NB4 (cell line): ENCODE data around the gene CRYGD.

Experiments
- DNase-seq: peaks from one replicate; pipeline ENCODE4 v3.0.0; 2010; ENCODE audit warnings: low read depth
- H3K4me3 ChIP-seq: one replicate; pipeline ENCODE4 v1.5.1; 2011; ENCODE audit warnings: mild to moderate bottlenecking, low read depth, low read length, moderate library complexity
- CTCF ChIP-seq: IDR thresholded peaks from one replicate; pipeline ENCODE4 v1.5.1; 2012; ENCODE audit warnings: low read depth, low read length
- MAX ChIP-seq: IDR thresholded peaks from 2 replicates; pipeline ENCODE4 v1.6.1; 2011; ENCODE audit warnings: low read depth, low read length
- MYC ChIP-seq: IDR thresholded peaks from 2 replicates; pipeline ENCODE4 v1.6.1; 2011; ENCODE audit warnings: low read depth, low read length
- POLR2A ChIP-seq: IDR thresholded peaks from 2 replicates; pipeline ENCODE4 v1.6.1; 2011; ENCODE audit warnings: mild to moderate bottlenecking; ENCODE audit not compliant: insufficient read length; ENCODE audit errors: extremely low read depth

The CRYGD gene

GRCh38 chr2:208150956-208151355 lies 26.6 kb upstream of the CRYGD start:
- no peak overlapping the region for H3K4me3 ChIP-seq
- TF ChIP-seq POLR2A (no peak), MAX (no peak), CTCF (no peak), MYC (no peak)
- DNase-seq: no peak

GRCh38 chr2:208150094-208150493 lies 25.8 kb upstream of the CRYGD start:
- DNase-seq: no peak
- no peak overlapping the region for H3K4me3 ChIP-seq
- TF ChIP-seq MAX: no peak
- no peak for TF ChIP-seq MYC

DNA sequence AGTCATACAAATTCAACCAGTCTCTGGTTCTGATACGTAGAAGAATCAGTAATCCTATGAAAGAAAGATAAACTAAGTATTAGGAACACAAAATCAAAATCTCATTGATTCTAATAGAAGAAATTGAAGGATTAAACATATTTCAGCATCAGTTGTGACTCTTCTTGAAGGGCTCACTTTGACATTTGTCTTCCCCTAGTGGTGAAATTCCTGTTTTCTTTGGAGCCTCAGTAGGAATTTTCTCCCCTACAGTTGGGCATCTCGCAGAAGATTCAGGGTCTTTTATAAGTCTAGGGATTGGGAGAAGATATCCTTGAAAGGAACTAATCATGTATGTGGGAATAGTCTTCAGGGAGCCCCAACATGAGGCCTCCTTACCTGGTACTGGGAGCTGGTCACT lies 24.5 kb upstream of the CRYGD start:
- no peak for DNase-seq
- no peak for TF ChIP-seq POLR2A
- TF ChIP-seq CTCF: peak; percentile 7
- no peak overlapping the region for H3K4me3 ChIP-seq

DNA sequence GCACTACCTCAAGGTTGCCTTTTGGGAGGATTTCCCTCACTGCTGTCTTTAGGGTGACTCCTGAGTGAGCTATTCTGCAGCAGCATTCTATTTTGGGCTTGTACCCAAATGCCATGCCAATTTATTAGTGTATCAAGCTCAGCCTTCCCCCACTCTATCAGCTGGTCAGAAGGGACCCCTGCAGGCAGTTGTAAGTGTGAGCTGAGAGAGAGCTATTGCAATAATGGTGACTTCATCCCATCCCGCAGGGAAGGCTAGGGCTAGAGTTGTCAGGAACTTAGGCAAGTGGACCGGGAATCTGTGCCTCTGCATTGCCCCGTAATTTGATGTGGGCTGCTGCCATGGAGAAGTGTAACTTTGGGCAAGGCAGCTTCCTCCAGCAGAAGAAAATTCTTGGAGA lies 23.4 kb upstream of the CRYGD start:
- no peak overlapping the region for H3K4me3 ChIP-seq
- no peak for TF ChIP-seq MYC
- TF ChIP-seq MAX: no peak
- no peak for TF ChIP-seq POLR2A
- TF ChIP-seq CTCF: no peak
- no peak for DNase-seq

GRCh38 chr2:208147008-208147407 lies 22.7 kb upstream of the CRYGD start:
- DNase-seq: no peak
- no peak for TF ChIP-seq MYC
- no peak for TF ChIP-seq MAX
- TF ChIP-seq CTCF: no peak
- TF ChIP-seq POLR2A: no peak
- H3K4me3 ChIP-seq: no peak overlapping the region

DNA sequence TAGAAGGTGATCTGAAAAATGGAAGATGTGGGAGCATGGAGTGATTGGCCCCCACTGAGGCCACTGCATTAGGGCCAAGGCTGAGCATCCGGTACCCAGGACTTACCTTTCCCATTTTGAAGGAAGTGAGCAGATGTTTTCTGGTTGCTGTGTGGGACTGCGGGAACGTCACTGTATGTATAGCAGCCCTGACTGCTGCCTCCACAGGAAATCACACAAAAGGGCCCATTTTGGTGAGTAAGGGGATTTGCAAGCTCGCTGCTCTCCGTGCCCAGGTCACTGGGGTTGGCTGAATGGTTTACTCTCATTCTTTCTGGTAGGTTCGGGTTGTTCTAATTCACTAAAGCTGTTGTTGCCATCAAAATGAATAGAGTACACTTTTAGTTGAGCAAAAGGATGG lies 21.7 kb upstream of the CRYGD start, which contains the start of gene CRYGB:
TSS of gene CRYGB (minus strand) at position 153 of the 400 bp plus-strand sequence. CDS start at position 115, 38 bp downstream.
- H3K4me3 ChIP-seq: no peak within 1 kb of the TSS
- DNase-seq: no peak
- TF ChIP-seq MYC (no peak), MAX (no peak), POLR2A (no peak), CTCF (no peak)
